Fibroblast of skin of left quadriceps (primary cell): ENCODE data around the gene OPHN1.
A peak's percentile ranks its signal among the peaks of the same experiment; 100 is the strongest.
"Not testable (repeated sequence)": the region's sequence is repeated elsewhere in the genome, so short reads cannot be mapped to it uniquely, and the experiment has no call there.

Experiments
- DNase-seq, 2 experiments: peaks; one replicate each; pipeline ENCODE4 v3.0.0-alpha.2; 2013; ENCODE audit warnings: low read depth in 2 of 2

Gene OPHN1

GRCh38 chrX:68424719-68425118 lies 8.6 kb downstream of the OPHN1 start:
- DNase-seq, result no peak

- no peak for DNase-seq
Measured at GRCh38 chrX:68422478-68422877, 10.8 kb downstream of the OPHN1 start.

GRCh38 chrX:68421636-68422035 lies 11.7 kb downstream of the OPHN1 start:
- no peak for DNase-seq

- DNase-seq, result no peak
Measured at GRCh38 chrX:68420559-68420958, 12.7 kb downstream of the OPHN1 start.

- DNase-seq, result no peak
Measured at GRCh38 chrX:68419975-68420374, 13.3 kb downstream of the OPHN1 start.

GRCh38 chrX:68417651-68418050 lies 15.6 kb downstream of the OPHN1 start:
- DNase-seq, result no peak

GRCh38 chrX:68416592-68416991 lies 16.7 kb downstream of the OPHN1 start:
- DNase-seq, result no peak

DNA sequence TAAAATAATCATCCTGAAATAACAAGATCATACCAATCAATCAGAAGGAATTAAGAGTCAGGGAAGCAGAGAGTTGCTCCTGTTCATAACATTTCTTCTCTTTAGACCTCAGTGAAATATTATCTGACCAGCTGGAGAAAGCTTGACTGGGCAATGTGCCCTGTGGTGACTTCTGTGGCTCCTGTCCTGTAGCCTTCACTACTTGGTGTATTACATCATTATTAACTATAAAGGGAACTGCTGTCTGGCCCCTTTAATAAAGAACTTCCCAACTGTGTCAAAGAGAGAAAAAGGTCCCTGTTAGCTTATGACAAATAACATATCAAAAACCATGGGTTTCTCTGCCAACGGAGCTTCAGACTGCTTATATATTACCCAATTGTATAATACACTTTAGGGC lies 18.0 kb downstream of the OPHN1 start:
- DNase-seq, result no peak

GRCh38 chrX:68413254-68413653 lies 20.0 kb downstream of the OPHN1 start:
- no peak for DNase-seq

- DNase-seq, result no peak
Measured at GRCh38 chrX:68411729-68412128, 21.6 kb downstream of the OPHN1 start.

GRCh38 chrX:68409194-68409593 lies 24.1 kb downstream of the OPHN1 start:
- no peak for DNase-seq

GRCh38 chrX:68403522-68403921 lies 29.8 kb downstream of the OPHN1 start:
- no peak for DNase-seq

DNA sequence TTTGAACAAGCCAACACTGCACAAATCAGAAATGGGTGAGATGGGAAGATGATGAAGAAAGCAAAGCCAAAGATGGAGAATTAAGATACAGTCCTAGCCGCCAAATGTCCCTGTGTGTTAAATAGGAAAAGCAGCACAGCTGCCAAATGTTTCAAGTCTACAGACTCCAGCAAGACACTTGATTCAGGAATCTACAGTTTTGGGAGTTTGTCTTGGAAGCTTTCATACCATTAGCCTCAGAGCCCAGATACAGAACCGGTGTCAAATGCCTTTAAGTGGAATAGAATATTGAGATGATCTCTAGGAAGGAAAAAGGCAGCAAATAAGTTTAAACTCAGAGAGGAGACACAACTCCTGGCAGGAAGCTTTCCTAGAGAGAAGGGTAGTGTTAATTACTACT lies 30.3 kb downstream of the OPHN1 start:
- no peak for DNase-seq

DNA sequence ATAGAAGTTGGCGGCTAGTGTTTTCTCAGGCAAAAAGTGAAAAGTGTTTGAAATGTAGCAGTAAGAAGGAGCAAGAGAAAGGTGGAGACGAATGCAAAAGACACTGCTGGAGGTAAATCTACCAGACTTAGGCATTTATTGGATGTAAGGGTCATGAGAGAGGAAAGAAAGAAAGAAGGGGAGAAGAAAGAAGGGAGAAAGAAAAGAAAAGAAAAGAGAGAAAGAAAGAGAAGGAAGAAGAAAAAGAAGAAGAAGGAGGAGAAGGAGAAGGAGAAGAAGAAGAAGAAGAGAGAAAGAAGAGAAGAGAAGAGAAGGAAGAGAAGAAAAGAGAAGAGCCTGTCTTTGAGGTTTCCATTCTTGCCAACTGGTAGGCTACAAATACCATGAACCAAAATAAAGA lies 31.2 kb downstream of the OPHN1 start:
- no peak for DNase-seq

GRCh38 chrX:68398291-68398690 lies 35.0 kb downstream of the OPHN1 start:
- peak; percentile 42 to 51 for DNase-seq

- DNase-seq, result no peak
Measured at GRCh38 chrX:68396953-68397352, 36.3 kb downstream of the OPHN1 start.

DNA sequence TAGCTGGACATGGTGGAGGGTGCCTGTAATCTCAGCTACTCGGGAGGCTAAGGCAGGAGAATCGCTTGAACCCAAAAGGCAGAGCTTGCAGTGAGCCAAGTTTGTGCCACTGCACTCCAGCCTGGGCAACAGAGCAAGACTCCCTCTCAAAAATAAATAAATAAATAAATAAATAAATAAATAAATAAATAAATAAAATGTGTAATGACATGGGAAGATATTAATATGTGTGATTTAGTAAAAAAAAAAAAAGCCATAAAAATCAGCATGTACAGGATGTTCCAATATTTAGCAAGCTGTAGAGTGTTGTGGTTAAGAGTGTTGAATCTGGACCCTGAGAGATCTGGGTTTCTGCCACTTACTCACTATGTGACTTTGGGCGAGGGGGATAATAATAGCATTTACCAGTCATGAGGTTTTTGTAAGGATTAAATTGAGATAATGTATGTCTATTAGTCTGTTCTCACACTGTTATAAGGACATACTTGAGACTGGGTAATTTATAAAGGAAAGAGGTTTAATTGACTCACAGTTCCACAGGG lies 43.8 kb downstream of the OPHN1 start:
- DNase-seq, result not testable (repeated sequence)

DNA sequence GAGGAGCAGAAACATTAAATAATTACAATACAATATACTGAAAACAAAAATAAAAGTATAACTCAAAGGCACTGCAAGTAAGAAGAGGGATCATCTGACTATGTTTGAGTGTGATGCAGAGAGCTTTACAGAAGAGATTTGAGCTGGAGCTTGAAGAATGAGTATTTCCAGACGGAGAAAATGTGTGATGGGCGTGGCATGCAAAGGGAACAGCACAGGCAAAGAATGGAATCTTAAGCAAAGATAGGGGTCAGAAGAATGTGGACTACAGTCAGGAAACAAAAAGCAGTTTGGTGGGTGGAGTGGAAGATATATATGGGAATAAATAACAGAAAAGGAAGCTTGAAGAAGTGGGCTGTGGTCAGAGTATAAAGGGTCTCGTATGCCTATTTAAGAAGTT lies 45.5 kb downstream of the OPHN1 start:
- no peak for DNase-seq

DNA sequence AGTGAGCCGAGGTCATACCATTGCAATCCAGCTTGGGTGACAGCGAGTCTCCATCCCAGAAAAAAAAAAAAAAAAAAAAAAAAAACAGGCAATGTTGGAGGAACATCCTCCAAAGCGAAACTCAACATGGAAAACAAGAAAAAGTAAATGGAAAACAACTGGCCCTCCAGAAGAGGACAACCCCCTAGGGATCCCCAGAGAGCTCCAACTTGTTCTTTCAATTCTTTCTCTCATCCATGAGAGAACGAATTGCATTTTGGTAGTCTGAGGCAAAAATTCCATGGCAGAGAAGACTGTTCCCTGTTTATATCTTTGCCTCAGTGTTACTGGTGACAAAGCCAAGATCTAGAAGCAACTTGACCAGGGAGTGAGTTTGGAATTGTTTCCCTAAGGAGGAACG lies 49.8 kb downstream of the OPHN1 start:
- DNase-seq, result no peak

DNA sequence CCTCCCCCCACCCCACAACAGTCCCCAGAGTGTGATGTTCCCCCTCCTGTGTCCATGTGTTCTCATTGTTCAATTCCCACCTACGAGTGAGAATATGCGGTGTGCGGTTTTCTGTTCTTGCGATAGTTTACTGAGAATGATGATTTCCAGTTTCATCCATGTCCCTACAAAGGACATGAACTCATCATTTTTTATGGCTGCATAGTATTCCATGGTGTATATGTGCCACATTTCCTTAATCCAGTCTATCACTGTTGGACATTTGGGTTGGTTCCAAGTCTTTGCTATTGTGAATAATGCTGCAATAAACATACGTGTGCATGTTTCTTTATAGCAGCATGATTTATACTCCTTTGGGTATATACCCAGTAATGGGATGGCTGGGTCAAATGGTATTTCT lies 55.7 kb downstream of the OPHN1 start:
- DNase-seq, result not testable (repeated sequence)

DNA sequence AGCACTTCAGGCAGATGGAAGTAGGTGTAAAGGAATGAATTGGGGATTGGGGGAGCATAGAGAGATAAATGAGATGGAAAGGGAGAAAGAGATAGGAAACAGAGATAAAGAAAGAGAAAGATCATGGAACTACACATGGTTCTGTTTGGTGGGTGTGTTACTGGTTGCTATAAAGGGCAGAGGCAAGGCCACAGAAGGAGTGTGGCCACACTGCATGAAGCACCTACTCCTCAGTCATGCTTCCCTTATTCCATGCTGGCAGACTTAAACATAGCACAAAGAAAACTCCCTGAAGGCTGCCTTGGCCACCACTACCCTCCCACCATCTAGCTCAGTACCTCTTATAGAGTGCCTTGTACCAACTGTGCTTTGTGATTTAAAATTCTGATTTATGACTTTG lies 56.9 kb downstream of the OPHN1 start:
- no peak for DNase-seq

DNA sequence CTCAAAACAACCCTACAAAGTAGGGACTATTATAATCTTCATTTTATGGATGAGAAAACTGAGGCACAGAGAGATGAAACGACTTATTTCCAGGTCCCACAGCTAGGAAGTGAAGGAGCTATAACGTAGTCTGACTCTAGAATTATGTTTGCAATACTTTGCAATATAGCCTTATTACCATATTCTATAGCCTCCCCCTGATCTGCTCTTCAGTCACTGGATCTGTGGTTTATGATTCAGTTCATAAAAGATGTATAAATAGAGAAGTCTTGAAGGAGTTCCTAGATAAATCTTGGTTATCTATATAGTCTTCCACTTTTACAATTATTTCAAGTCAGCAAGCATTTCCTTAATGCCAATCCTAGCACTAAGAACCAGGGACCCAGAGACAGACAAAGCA lies 57.5 kb downstream of the OPHN1 start:
- no peak for DNase-seq

DNA sequence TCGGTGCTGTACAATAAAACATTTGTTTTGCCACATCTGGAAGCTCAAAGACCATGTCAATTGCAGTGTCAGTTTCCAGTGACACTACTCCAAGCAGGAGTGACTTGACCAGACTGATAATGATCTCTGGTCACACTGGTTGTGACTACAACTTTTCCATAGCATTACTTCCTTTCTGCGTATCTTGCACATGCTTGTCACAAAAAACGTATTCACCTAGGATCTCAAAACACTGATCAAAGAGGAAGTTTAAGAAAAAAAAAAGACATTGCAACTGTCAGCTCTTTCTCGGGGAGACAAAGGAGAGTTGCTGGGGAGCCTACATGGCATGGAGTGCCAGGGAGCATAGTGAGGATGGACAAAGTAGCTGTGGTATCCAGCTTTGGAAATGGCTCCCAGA lies 60.6 kb downstream of the OPHN1 start:
- no peak for DNase-seq

DNA sequence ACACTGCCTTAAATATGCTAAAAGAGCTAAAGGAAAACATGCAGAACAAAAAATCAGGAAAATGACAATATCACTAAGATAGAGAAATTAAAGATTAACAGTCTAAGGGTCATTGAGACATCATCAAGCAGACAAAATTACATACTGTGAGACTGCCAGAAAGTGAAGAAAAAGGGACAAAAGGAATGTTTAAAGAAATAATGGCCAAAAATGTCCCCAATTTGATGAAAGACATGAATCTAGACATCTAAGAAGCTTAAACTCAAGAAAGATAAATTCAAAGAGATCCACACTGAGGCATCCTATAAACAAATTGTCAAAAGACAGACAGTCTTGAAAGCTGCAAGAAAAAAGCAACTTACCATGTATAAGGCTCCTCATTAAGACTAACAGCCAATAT lies 63.7 kb downstream of the OPHN1 start:
- DNase-seq, result no peak

DNA sequence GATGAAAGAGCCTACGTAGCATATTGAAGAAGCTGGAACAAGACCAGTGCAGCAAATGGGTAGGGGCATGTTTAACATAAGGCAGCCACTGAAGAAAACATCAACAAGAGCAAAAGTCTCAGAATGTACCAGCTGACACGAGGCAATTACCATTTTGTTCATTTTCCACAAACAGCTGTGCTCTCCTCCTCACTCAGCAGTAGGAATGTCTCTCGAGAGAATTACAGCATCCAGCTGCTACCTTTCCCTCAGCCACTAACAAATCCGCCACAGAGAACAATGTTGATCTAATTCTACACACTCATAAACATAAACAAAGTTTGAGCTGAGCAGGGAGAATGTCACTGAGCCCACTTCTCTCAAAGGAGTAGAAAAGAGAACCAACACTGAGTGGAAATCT lies 68.0 kb downstream of the OPHN1 start:
- no peak for DNase-seq
